Coronary artery (tissue), 2 donors: ENCODE data around the gene NELFCD.

Experiments
- DNase-seq: peaks from one replicate; pipeline ENCODE4 v3.0.0-alpha.2; 2017; ENCODE audit warnings: low spot score
- H3K27ac ChIP-seq, 2 donors: fragments of 200-600 bp; sonication (generic); one replicate each; pipeline ENCODE4 v1.5.1; 2016 to 2019
- H3K4me3 ChIP-seq: fragments of 200-600 bp; sonication (generic); 2 replicates; pipeline ENCODE4 v1.5.1; 2016; ENCODE audit warnings: mild to moderate bottlenecking, moderate library complexity
- CTCF ChIP-seq: fragments of 200-600 bp; sonication (generic); IDR thresholded peaks from one replicate; pipeline ENCODE4 v1.5.1; 2019; ENCODE audit warnings: antibody characterized with exemption

The NELFCD gene

GRCh38 chr20:59026904-59027740 is 46.1 kb downstream of the NELFCD start:
- DNase-seq: no peak
- Histone ChIP-seq H3K4me3 (no peak overlapping the region), H3K27ac (no peak overlapping the region)
- TF ChIP-seq CTCF: no peak

GRCh38 chr20:59027741-59028320 is 46.8 kb downstream of the NELFCD start:
- Histone ChIP-seq H3K4me3 (no peak overlapping the region), H3K27ac (no peak overlapping the region)
- TF ChIP-seq CTCF: no peak
- DNase-seq: no peak

GRCh38 chr20:59028812-59029211 is 47.8 kb downstream of the NELFCD start:
- TF ChIP-seq CTCF: no peak
- no peak overlapping the region for H3K27ac ChIP-seq
- no peak for DNase-seq
- peak overlapping the region; percentile 46 for H3K4me3 ChIP-seq

- TF ChIP-seq CTCF: no peak
- Histone ChIP-seq H3K4me3 (peak overlapping the region; percentile 90), H3K27ac (peak overlapping the region in 1 of 2 donors; percentile 76)
- DNase-seq: no peak
These were observed 50.0 kb downstream of the NELFCD start for GRCh38 chr20:59030911-59031563.

- DNase-seq: no peak
- Histone ChIP-seq H3K4me3 (peak overlapping the region; percentile 90), H3K27ac (peak overlapping the region; percentile 76 to 91)
- TF ChIP-seq CTCF: no peak
These were observed 50.5 kb downstream of the NELFCD start for GRCh38 chr20:59031564-59032022.

- Histone ChIP-seq H3K27ac (peak within 1 kb of the TSS; percentile 76 to 91), H3K4me3 (peak within 1 kb of the TSS; percentile 90)
- peak; percentile 98 for DNase-seq
- no peak for TF ChIP-seq CTCF
These were observed 51.1 kb downstream of the NELFCD start, which contains the start of gene ATP5F1E for GRCh38 chr20:59032023-59032712. ATP5F1E (minus strand) TSS chr20:59032335; CDS start chr20:59032251, 84 bp downstream.
